Esophagus squamous epithelium (tissue), 4 donors: Measurements from ENCODE around the gene UNC13C.

Experiments
- POLR2A ChIP-seq, 4 donors: fragments of 450-650 bp; IDR thresholded peaks; one replicate each; pipeline ENCODE4 v1.6.1; 2017; ENCODE audit warnings: antibody characterized with exemption in 4 of 4, mild to moderate bottlenecking in 4 of 4, moderate library complexity in 3 of 4
- TF ChIP-seq, protein P1 (sequence below), 6 experiments: fragments of 450-650 bp in 4 of 6; fragments of 200-600 bp in 2 of 6; sonication (generic) in 2 of 6; IDR thresholded peaks; one replicate each; pipeline ENCODE4 v1.5.1; 2016 to 2019; ENCODE audit warnings: antibody characterized with exemption in 6 of 6, mild to moderate bottlenecking in 4 of 6, moderate library complexity in 4 of 6

DNA sequence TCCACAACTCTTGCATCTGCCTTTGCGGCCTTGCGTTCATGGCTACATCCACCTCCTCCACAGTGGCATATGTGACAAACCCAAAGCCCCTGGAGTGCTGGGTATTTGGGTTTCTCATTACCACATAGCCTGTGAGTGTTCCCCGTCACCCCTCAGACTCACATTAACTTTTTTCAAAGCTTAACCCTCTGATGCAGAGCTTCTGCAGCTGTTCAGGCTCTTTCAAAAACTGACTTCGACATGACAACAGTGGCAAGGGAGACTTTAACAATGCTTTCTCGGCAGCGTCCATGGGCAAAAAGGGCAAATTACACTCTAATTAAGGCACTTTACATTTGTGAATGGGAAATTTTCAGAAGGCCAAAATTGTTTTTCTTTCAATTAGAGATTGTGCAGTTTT is 343.2 kb downstream of the UNC13C start:
- TF ChIP-seq, protein P1, sequence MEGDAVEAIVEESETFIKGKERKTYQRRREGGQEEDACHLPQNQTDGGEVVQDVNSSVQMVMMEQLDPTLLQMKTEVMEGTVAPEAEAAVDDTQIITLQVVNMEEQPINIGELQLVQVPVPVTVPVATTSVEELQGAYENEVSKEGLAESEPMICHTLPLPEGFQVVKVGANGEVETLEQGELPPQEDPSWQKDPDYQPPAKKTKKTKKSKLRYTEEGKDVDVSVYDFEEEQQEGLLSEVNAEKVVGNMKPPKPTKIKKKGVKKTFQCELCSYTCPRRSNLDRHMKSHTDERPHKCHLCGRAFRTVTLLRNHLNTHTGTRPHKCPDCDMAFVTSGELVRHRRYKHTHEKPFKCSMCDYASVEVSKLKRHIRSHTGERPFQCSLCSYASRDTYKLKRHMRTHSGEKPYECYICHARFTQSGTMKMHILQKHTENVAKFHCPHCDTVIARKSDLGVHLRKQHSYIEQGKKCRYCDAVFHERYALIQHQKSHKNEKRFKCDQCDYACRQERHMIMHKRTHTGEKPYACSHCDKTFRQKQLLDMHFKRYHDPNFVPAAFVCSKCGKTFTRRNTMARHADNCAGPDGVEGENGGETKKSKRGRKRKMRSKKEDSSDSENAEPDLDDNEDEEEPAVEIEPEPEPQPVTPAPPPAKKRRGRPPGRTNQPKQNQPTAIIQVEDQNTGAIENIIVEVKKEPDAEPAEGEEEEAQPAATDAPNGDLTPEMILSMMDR (IDR thresholded peaks at IDR 0.05), result no peak
- no peak for TF ChIP-seq POLR2A (IDR thresholded peaks at IDR 0.05)
